Heart left ventricle (tissue), 13 donors: ENCODE measurements around the gene TAGLN2.

Source experiments
- POLR2A ChIP-seq, 2 donors: fragments of 450-650 bp; IDR thresholded peaks; one replicate each; pipeline ENCODE4 v1.6.1; 2017; ENCODE audit warnings: antibody characterized with exemption in 2 of 2, mild to moderate bottlenecking in 2 of 2, moderate library complexity in 2 of 2
- TF ChIP-seq, protein P1 (sequence below), 12 donors: fragments of 200-600 bp; sonication (generic) in 4 of 12; IDR thresholded peaks; one replicate each; pipeline versions ENCODE4 v1.5.0 to v1.8.0; 2018 to 2022; ENCODE audit warnings: antibody characterized with exemption in 12 of 12, mild to moderate bottlenecking in 5 of 12
- donor health status: ischemic (EF 13 %, LVEDD 7.1; RV severe dilation, severe dysfunction).
- donor health status: DM: no; HTN: yes; CAD: no.
- donor health status: DM: no; HTN: no; CAD: no.
- donor health status: ischemic (EF 25% LVEDD 6.9; RV normal size, moderate dysfunction).
- donor health status: ischemic (EF 25% LVEDD 5.7; RV mildly dilated, moderate dysfunction).
- donor health status: ischemic (EF 35%, LVEDD 5.7; RV mildly dilated, moderate dysfunction).
- donor health status: nonischemic (EF 11% LVEDD 7.7; RV severe dilation, severe dysfunction).
- donor health status: DM: yes; HTN: yes; CAD: no.
- donor health status: PGD.
- donor health status: ischemic (EF 29% LVEDD 5.4; RV normal size, mild dysfunction).
- donor health status: nonischemic (EF 23%, LVEDD 6.1; RV moderate dilation, normal function).

DNA sequence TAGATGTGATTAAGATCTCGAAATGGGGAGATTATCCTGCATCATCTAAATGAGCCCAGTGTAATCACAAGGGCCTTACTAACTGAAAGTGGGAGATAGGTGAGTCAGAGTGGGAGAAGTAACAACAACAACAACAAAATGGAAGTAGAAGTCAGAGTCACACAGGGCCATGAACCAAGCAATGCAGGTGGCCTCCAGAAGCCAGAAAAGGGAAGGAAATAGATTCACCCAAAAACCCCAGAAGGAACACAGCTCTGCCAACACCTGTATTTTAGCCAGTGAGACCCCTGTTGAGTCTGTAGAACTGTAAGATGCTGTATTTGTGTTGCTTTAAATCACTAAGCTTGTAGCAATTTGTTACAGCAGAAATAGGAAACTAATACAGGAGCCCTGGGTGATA, 4.1 kb downstream of the TAGLN2 start:
- TF ChIP-seq, protein P1, sequence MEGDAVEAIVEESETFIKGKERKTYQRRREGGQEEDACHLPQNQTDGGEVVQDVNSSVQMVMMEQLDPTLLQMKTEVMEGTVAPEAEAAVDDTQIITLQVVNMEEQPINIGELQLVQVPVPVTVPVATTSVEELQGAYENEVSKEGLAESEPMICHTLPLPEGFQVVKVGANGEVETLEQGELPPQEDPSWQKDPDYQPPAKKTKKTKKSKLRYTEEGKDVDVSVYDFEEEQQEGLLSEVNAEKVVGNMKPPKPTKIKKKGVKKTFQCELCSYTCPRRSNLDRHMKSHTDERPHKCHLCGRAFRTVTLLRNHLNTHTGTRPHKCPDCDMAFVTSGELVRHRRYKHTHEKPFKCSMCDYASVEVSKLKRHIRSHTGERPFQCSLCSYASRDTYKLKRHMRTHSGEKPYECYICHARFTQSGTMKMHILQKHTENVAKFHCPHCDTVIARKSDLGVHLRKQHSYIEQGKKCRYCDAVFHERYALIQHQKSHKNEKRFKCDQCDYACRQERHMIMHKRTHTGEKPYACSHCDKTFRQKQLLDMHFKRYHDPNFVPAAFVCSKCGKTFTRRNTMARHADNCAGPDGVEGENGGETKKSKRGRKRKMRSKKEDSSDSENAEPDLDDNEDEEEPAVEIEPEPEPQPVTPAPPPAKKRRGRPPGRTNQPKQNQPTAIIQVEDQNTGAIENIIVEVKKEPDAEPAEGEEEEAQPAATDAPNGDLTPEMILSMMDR (IDR thresholded peaks at IDR 0.05) = no peak
- no peak for TF ChIP-seq POLR2A (IDR thresholded peaks at IDR 0.05)
